ENCODE results near the gene SCARB1. TPM values are rescaled to one million over a fixed set of nuclear protein-coding genes. Genes with fewer than 3 reads are reported as not detected.
"Not testable (repeated sequence)": the region's sequence is repeated elsewhere in the genome, so short reads cannot be mapped to it uniquely, and the experiment has no call there.

The SCARB1 gene
- total RNA-seq, 1 donor from 2014 or later = 24.0 TPM

GRCh38 chr12:124884587-124885438 lies 21.1 kb upstream of the SCARB1 start:
- Histone ChIP-seq H3K27me3 (ENCODE audit: low read depth) (no peaks in the 10 kb centered on the region), H3K36me3 (no peaks in the 10 kb centered on the region), H3K4me1 (peaks cover 10% of the 10 kb centered on the region), H3K27ac (no peak overlapping the region), H3K4me3 (no peak overlapping the region), H3K9me3 (no peaks in the 10 kb centered on the region)
- peak; percentile 57 for DNase-seq
- no peak for TF ChIP-seq CTCF (IDR thresholded peaks at IDR 0.05)
- peak; percentile 62 to 64 for ATAC-seq
- intact Hi-C loops (cut with DNase I) = no loop called here

GRCh38 chr12:124883263-124884130 lies 19.8 kb upstream of the SCARB1 start:
- Histone ChIP-seq H3K27ac (no peak overlapping the region), H3K36me3 (no peaks in the 10 kb centered on the region), H3K4me3 (no peak overlapping the region), H3K27me3 (ENCODE audit: low read depth) (no peaks in the 10 kb centered on the region), H3K4me1 (peaks cover 10% of the 10 kb centered on the region), H3K9me3 (no peaks in the 10 kb centered on the region)
- DNase-seq (no peak), ATAC-seq (no peak)
- intact Hi-C loops (cut with DNase I) = no loop called here
- TF ChIP-seq CTCF (IDR thresholded peaks at IDR 0.05) = no peak

- Histone ChIP-seq H3K4me1 (peaks cover 10% of the 10 kb centered on the region), H3K36me3 (no peaks in the 10 kb centered on the region), H3K4me3 (no peak overlapping the region), H3K9me3 (no peaks in the 10 kb centered on the region), H3K27ac (no peak overlapping the region), H3K27me3 (ENCODE audit: low read depth) (no peaks in the 10 kb centered on the region)
- DNase-seq (no peak), ATAC-seq (peak; percentile 44 to 54)
- intact Hi-C loops (cut with DNase I) = no loop called here
- TF ChIP-seq CTCF (IDR thresholded peaks at IDR 0.05) = no peak
Observed at GRCh38 chr12:124881123-124881522, 17.5 kb upstream of the SCARB1 start.

GRCh38 chr12:124880335-124880734 lies 16.7 kb upstream of the SCARB1 start:
- H3K9me3 ChIP-seq; H3K4me3 ChIP-seq; DNase-seq; H3K27me3 ChIP-seq (ENCODE audit: low read depth); H3K27ac ChIP-seq; H3K4me1 ChIP-seq; ATAC-seq; intact Hi-C loops (cut with DNase I); H3K36me3 ChIP-seq: not testable (repeated sequence)

GRCh38 chr12:124878795-124879516 lies 15.3 kb upstream of the SCARB1 start:
- Histone ChIP-seq H3K27me3 (ENCODE audit: low read depth) (no peaks in the 10 kb centered on the region), H3K4me1 (peaks cover 10% of the 10 kb centered on the region), H3K9me3 (no peaks in the 10 kb centered on the region), H3K4me3 (no peak overlapping the region), H3K27ac (no peak overlapping the region), H3K36me3 (no peaks in the 10 kb centered on the region)
- intact Hi-C loops (cut with DNase I) = no loop called here
- no peak for ATAC-seq
- DNase-seq = no peak
- no peak for TF ChIP-seq CTCF (IDR thresholded peaks at IDR 0.05)

Measured in lower lobe of right lung (tissue), 2 donors.